HG03097 (cell line): ENCODE results near the gene CRYGB.
"Not testable (repeated sequence)": the region's sequence is repeated elsewhere in the genome, so short reads cannot be mapped to it uniquely, and the experiment has no call there.

Experiments
- ATAC-seq: cut with Tn5 transposase; IDR thresholded peaks from one replicate; pipeline ENCODE4 v1.9.1; 2021; ENCODE audit not compliant: unreplicated experiment, low FRiP score

CRYGB gene

DNA sequence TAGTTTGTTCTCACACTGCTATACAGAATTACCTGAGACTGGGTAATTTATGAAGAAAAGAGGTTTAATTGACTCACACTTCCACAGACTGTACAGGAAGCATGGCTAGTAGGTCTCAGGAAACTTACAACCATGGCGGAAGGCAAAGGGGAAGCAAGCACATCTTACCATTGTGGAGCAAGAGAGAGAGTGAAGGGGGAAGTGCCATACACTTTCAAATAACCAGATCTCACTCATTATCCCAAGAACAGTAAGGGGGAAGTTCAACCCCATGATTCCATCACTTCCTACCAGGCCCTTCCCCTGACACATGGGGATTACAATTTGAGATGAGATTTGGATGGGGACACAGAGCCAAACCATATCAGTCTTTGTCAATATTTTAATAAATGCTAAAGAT, 5.0 kb upstream of the CRYGB start:
- ATAC-seq, result no peak

DNA sequence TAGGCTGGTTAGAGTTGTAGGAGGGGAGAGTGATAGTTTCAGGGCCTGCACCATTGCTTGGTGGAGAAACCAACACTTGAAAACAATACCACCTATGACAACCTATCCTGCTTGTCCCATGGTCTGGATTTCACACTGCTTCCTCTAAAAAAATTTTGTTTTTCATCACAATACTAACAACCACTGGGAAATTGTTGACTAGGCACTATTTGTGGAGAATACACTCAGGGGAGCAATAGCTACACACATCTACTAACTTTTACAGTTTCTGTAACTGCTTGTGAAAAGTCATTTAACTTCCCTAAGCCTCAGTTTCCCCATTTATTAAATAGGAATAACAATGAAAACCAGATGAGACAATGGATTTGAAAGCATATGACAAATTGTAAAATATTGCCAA, 4.1 kb upstream of the CRYGB start:
- ATAC-seq, result no peak

DNA sequence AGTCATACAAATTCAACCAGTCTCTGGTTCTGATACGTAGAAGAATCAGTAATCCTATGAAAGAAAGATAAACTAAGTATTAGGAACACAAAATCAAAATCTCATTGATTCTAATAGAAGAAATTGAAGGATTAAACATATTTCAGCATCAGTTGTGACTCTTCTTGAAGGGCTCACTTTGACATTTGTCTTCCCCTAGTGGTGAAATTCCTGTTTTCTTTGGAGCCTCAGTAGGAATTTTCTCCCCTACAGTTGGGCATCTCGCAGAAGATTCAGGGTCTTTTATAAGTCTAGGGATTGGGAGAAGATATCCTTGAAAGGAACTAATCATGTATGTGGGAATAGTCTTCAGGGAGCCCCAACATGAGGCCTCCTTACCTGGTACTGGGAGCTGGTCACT, 2.8 kb upstream of the CRYGB start:
- ATAC-seq, result no peak

DNA sequence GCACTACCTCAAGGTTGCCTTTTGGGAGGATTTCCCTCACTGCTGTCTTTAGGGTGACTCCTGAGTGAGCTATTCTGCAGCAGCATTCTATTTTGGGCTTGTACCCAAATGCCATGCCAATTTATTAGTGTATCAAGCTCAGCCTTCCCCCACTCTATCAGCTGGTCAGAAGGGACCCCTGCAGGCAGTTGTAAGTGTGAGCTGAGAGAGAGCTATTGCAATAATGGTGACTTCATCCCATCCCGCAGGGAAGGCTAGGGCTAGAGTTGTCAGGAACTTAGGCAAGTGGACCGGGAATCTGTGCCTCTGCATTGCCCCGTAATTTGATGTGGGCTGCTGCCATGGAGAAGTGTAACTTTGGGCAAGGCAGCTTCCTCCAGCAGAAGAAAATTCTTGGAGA, 1.8 kb upstream of the CRYGB start:
- no peak for ATAC-seq

DNA sequence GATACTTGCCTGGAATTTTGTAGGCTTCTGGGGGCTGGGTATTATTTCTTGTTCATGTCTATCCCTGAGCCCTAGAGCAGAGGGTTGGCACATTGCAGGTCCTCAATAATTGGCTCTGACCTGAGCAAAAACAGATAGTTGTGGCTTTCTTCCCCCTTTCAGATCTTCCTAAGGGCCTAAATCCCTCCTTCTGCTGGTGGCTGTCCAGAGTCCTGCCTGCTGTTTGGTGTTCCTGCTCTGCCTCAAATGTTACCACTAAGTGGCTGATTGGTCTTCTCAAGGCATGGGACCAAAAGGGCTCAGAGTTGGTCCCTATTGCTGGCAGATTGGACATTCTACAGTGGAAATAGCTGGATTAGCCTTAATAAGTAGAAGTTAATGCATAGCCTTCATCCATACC, 1.1 kb upstream of the CRYGB start:
- ATAC-seq, result no peak

DNA sequence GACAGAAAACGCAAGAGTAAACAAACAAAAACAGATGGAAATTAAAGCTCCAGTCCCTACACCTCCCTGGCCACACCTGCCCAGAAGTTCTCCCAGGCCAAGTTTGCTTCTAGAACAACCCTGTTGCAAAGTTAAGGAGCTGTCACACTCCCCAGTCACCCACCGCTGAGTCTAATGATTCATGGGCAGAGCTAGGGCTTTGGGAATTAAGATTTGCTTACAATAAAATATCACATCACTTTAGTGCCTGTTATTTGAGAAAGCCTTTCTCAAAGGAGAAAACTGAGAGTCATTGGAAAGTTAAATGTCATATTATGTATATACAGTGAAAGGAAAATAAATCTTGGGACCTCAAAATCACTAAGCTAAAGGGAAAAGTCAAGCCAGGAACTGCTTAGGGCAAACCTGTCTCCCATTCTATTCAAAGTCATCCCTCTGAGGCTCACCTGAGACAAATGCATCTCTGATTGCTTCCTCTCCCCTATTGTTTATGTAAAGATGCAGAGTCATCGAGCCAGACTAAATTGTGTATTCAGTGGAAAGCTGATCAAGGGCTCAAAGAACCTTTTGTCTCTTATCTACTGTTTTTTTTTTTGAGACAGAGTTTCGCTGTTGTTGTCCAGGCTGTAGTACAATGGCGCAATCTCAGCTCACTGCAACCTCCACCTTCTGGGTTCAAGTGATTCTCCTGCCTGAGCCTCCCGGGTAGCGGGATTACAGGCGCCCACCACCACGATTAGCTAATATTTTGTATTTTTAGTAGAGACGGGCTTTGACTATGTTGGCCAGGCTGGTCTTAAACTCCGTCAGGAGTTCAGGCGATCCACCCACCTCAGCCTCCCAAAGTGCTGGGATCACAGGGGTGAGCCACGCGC, 2.8 kb downstream of the CRYGB start:
- ATAC-seq, result no peak

DNA sequence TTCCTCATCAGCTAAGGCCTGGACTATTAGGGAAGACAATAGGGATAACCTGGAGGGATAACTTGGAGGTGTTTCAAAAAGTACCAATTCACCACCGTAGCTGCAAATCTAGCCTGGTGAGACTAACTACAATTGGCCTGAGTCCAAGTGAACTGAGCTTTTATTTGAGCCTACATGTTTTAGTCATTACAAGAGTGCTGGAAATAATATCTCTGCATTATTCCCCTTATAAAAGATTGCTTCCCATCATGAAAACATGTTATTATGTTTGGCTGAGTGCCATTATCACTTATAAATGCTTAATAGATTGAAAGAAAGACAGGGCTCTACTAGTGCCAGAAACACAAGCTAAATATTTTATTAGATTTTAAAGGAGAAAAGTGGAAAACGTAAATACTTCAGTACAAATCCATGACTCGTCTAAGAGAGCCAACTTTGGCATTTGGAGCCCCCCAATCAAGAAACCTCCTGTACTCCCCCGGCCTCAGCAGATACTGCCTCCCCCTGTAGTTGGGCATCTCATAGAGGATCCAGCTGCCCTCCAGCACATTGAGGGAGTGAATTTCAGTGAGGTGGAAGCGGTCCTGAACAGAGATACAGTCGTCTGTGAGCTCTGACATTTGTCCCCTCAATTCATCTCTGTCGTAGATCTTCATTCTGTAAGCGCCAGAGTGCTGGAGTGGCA, 3.6 kb downstream of the CRYGB start:
- ATAC-seq, result no peak

DNA sequence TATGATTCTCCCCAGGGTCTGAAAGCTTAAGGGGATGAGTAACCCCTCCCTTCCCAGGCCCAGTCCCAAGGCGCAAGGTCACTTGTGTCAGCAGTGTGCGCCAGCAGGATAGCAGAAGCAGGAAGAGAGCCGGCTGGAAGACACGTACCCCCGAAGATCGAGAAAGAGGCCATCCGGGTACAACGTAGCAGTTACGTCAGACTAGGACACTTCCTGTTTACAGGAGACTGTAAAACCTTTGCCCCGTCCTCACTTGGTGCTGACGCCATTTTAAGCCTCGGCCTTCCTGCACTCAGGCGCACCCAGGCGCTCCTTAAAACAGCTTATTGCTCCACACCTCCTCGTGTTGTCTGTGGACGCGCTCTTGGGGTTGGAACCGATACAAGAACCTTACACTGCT, 6.5 kb downstream of the CRYGB start:
- no peak for ATAC-seq

DNA sequence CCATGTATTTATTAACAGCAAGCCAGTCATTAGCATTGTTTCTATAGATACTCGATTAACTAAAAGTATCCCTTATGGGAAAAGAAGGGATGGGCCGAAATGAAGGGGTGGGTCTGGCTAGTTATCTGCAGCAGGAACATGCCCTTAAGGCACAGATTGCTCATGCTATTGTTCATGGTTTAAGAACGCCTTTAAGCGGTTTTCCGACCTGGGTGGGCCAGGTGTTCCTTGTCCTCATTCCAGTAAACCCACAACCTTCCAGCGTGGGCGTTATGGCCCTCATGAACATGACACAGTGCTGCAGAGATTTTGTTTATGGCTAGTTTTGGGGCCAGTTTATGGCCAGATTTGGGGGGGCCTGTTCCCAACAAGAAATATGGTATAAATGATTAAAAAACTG, 7.6 kb downstream of the CRYGB start:
- ATAC-seq, result not testable (repeated sequence)

DNA sequence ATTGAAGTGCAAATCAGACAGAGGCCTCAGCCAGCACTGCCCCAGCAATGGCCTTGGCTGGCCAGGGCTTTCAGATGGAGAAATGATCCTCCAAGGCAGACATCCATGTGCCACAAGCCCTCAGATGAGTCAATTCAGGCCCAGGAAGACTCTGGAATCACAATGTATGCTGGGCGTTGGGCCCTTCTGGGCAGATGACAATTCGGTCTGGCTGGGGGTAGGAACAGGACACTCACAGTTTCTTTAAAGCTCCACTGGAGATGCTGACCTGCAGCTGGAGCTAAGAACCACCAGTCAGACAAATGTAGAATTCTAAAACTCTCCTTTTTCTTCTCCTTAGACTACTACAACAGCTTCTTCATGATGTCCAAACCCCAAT, 9.3 kb downstream of the CRYGB start:
- ATAC-seq, result no peak

DNA sequence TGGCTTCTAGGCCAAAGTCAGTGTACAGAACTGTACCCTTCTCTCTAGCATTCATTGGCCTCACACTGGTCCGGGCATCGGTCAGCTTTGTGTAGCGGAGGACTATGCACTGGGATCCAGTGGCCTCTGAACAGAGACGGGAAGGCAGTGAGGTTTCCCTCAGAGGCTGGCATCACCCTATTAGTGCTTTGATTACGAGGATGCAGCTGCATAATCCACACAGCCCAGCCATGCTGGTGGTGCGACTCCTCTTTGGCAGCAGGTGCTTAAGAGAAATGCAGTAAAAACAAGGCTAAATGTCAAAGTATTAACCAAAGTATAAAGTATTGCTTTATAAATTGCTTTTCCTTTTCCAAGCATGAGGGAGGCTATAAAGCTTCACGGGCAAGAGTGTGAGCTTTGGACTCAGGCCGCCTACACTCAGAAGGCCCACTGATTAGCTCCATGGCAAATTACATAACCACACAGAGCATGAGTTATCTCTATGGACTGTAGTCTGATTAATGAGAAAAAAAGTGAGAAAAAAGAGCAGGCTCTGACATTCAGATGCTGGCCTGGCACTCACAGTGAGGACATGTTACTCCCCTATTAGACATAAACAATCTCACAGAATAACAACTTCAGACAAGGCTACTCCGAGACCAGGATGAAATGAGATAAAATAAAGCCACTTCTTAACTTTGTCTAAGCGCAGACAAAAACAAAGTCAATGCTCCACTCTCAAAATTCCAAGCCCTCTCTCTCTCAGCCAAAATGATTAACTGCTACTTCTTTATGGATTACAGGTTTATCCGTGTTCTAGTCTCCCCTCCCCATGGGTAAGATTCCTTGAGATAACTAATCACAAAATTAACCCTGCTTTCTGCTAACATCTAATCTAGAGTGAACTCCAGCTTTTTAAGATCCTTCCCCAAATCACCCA, 9.9 kb downstream of the CRYGB start:
- ATAC-seq, result no peak

DNA sequence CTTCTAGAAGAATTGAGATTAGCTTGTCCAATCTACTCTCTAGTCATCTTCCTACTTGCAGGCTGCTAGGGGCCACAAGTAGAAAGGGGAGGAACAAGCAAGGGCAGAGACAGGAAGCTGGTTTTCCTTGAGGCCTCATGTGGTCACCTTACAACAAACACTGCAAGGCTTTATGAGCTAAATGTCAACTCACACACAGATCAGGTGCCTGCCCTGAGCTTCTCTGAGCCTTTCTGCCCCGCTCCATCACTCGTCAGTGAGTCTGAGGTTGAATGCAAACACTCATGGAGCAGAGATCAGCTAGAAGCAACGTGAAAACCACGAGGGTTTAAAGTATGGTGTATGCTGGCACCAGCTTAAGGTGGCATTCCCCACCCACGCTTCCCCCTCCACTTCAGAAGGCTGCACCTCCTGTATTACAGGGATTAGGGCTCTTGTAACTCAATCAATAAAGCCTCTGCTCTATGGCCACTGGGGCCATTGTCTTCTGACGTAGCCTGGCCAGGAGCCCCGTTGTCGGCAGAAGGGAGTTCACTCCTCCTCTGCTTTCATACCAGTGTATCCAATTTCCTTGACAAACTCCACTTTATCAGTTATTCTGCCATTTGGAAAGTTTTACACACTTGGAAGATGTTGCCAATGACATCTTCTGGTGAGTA, 10.9 kb downstream of the CRYGB start:
- ATAC-seq, result no peak

DNA sequence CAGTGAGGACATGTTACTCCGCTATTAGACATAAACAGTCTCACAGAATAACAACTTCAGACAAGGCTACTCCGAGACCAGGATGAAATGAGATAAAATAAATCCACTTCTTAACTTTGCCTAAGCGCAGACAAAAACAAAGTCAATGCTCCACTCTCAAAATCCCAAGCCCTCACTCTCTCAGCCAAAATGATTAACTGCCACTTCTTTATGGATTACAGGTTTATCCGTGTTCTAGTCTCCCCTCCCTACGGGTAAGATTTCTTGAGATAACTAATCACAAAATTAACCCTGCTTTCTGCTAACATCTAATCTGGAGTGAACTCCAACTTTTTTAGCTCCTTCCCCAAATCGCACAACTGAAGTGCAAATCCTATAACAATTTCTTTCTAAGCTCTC, 15.2 kb downstream of the CRYGB start:
- no peak for ATAC-seq

DNA sequence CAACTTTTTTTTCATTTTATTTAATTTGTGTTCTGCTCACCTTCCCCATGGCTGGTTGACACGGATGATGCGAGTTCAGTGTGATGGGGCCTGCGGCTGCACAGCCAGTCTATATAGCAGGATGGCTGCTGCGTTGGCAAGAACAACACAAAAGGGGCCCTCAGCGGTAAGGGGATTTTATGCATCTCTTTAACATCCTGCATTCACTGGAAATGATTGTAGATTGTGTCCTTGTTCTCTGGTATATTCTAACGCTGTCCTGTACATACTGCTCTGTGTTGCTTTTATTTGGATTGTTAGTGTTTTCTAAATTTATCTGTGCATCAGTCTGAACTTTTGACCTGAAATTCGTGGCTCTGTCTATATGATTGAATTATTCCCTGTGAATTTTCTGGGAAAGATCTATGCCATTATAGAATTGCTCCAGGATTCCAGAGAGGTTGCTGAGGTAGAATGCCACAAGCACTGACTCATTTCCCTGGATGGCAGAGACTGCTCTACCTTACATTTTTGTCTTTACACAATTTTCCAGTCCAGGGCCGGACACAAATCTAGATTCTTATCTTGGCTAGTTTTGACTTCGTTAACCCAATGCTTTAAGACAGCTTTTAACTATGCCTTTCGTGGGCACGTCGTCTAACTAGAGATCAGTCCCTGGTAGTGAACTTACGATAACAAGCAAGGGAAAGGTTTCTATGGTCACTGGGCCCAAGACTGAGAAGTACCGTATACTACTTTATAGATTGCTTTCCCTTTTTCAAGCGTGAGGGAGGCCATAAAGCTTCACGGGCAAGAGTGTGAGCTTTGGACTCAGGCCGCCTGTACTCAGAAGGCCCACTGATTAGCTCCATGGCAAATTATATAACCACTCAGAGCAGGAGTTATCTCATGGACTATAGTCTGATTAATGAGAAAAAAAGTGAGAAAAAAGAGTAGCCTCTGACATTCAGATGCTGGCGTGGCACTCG, 15.9 kb downstream of the CRYGB start, which contains the start of gene CRYGC:
CRYGC (minus strand) TSS at position 85 of the 968 bp plus-strand sequence; CDS start at position 49, 36 bp downstream.
- ATAC-seq, result no peak

DNA sequence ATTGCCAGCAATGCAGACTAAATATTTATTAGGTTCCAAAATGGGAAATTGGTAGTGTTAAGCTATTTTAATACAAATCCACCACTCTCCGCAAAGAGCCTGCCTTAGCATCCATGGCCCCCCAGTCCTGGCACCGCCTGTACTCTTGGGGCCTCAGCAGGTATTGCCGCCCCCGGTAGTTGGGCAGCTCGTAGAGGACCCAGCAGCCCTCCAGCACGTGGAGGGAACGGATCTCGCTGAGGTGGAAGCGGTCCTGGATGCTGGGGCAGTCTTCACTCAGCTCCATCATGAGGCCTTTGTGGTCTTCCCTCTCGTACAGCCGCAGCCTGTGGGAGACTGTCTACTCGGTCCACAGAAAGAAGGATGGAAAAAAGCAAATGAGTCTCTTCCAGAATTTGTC, 17.8 kb downstream of the CRYGB start:
- ATAC-seq, result no peak

DNA sequence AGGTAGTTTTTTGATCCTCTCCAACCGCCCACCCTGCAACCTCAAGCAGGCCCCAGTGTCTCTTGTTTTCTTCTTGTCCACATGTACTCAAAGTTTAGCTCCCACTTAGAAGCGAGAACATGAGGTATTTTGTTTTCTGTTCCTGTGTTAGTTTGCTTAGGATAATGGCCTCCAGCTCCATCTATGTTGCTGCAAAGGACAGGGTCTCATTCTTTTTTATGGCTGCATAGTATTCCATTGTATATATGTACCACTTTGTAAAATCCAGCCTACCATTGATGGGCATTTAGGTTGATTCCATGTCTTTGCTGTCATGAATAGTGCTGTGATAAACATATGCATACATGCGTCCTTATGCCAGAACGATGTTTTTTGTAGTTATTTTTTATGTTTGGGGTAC, 18.9 kb downstream of the CRYGB start:
- no peak for ATAC-seq

DNA sequence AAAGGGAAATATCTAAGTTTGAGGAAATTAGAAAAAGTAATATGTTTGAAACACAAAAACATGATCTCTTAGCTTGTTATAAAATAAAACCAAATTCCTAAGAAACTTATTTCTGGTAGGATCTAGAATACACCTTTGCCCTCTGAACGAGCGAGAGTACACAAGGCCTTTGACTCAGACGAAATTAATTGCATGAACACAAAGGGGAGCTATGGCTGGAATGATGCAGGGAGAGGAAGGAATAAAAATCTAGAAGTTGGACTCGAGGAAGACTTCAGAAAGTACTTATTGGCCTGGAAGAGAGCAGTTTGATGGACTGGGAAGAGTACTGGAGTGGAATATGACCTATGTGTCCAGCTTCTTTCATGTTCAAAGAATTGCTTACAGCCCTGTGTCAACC, 20.7 kb downstream of the CRYGB start:
- ATAC-seq, result no peak

DNA sequence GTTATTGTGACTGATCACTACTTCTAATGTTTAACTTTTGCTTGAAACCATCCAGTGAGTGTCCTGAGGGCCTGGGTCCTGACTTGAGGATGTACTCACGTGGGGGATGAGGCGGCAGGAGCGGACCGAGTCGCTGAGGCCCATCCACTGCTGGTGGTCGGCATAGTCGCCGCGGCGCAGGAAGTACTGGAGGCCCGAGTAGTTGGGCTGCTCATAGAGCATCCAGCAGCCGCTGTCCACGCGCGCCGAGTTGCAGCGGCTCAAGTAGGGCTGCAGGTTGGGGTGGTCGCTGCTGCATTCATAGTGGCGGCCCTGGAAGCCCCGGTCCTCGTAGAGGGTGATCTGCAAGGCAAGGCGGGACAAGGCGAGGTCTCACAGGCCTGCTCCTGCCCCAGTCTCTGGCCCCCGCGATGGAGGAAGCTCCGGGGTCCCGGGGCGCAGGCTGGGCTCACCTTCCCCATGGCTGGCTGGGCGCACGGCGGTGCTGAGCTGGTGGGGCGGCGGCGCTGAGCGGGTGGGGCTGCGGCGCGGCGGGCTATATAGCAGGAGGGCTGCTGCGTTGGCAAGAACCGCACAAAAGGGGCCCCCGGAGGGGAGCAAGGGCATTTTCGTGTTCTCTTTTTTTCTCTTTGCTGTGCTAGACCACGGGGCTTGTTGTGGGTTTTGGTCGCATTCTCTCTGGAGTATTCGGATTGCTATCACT, 21.8 kb downstream of the CRYGB start, which contains the start of gene CRYGD:
CRYGD (minus strand) TSS at position 512 of the 703 bp plus-strand sequence; CDS start at position 461, 51 bp downstream.
- ATAC-seq, result not testable (repeated sequence)

DNA sequence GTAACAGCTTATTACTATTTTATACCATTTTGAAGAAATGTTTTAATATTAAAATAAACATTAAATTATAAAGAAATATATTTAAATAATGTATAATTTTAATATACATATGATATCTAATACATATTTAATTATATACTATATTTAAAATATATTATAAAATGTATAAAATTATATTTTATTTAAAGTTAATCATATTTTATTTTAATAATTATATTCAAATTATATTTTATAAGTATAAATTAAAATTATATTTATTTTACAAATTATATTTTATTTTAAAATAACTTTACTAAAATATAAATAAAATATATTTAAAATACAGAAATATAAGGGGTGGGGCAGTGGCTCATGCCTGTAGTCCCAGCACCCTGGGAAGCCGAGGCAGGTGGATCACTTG, 23.7 kb downstream of the CRYGB start:
- no peak for ATAC-seq
